ENCODE data around the gene ARHGEF39.

Gene ARHGEF39

GRCh38 chr9:35690614-35691333 is 25.8 kb upstream of the ARHGEF39 start:
- DNase-seq: no peak

- no peak for DNase-seq
Observed at GRCh38 chr9:35690294-35690613, 25.3 kb upstream of the ARHGEF39 start.

- no peak for DNase-seq
Observed at GRCh38 chr9:35689542-35690293, 24.7 kb upstream of the ARHGEF39 start, which contains the start of gene TPM2. Gene TPM2, minus strand, starts transcription at chr9:35689925. Its CDS starts 108 bp downstream, at chr9:35689817.

- no peak for DNase-seq
Observed at GRCh38 chr9:35688558-35689541, 23.9 kb upstream of the ARHGEF39 start.

GRCh38 chr9:35687972-35688557 is 23.1 kb upstream of the ARHGEF39 start:
- DNase-seq: peak; percentile 54

GRCh38 chr9:35687306-35687705 is 22.3 kb upstream of the ARHGEF39 start:
- no peak for DNase-seq

GRCh38 chr9:35686222-35687203 is 21.5 kb upstream of the ARHGEF39 start:
- DNase-seq: peak; percentile 41

GRCh38 chr9:35685506-35685905 is 20.5 kb upstream of the ARHGEF39 start:
- no peak for DNase-seq

- no peak for DNase-seq
Observed at GRCh38 chr9:35684921-35685320, 19.9 kb upstream of the ARHGEF39 start.

- no peak for DNase-seq
Observed at GRCh38 chr9:35683323-35683722, 18.3 kb upstream of the ARHGEF39 start.

- DNase-seq: no peak
Observed at GRCh38 chr9:35682520-35683315, 17.7 kb upstream of the ARHGEF39 start.

- DNase-seq: no peak
Observed at GRCh38 chr9:35682051-35682450, 17.1 kb upstream of the ARHGEF39 start.

GRCh38 chr9:35681341-35682002 is 16.5 kb upstream of the ARHGEF39 start:
- no peak for DNase-seq

GRCh38 chr9:35680331-35681105 is 15.5 kb upstream of the ARHGEF39 start:
- DNase-seq: no peak

GRCh38 chr9:35679766-35680330 is 14.9 kb upstream of the ARHGEF39 start:
- DNase-seq: no peak

GRCh38 chr9:35679091-35679490 is 14.1 kb upstream of the ARHGEF39 start:
- DNase-seq: no peak

GRCh38 chr9:35675732-35676392 is 10.9 kb upstream of the ARHGEF39 start:
- DNase-seq: no peak

GRCh38 chr9:35675204-35675603 is 10.2 kb upstream of the ARHGEF39 start:
- no peak for DNase-seq

- DNase-seq: no peak
Observed at GRCh38 chr9:35674025-35674361, 9.0 kb upstream of the ARHGEF39 start.
